HepG2 (cell line): ENCODE data around the gene KIF15. TPM values are rescaled to one million over a fixed set of nuclear protein-coding genes. Genes with fewer than 3 reads are reported as not detected.

Experiments
- ATAC-seq: fragments of 200-7000 bp; cut with Tn5 transposase; 3 replicates; pipeline ENCODE4 v1.9.1; 2020; ENCODE audit warnings: mild to moderate bottlenecking, moderate library complexity
- BruUV-seq: library from RNA; stranded (reverse); fragments of 400-500 nt; replicated peaks from 2 replicates; lab custom pipeline; 2021; lab: Mats Ljungman, UMichigan
- CTCF ChIA-PET: fragments of 300-600 bp; formaldehyde crosslinking; extraction: SDS; loops from one replicate; lab custom pipeline; 2021; ENCODE audit warnings: low total read pairs, inconsistent platforms, low intra/inter-chr PET ratio; lab: Yijun Ruan, JAX
- POLR2A ChIA-PET: fragments of 350-600 bp; sonication (Branson Sonifier 250); formaldehyde crosslinking; loops from one replicate; lab custom pipeline; 2020; ENCODE audit warnings: antibody characterized with exemption, inconsistent platforms; lab: Yijun Ruan, JAX
- DNase-seq: peaks from one replicate; pipeline ENCODE4 v3.0.0-alpha.2; 2015; ENCODE audit warnings: low spot score
- FAIRE-seq: peaks from 3 replicates; lab custom pipeline; 2011; peaks lifted over from hg19 to GRCh38; lab: Jason Lieb, UNC
- H2AFZ ChIP-seq: one replicate; pipeline ENCODE4 v1.6.1; 2011; ENCODE audit warnings: low read length, inconsistent platforms
- H3K27ac ChIP-seq: fragments of 300-600 bp; 3 replicates; pipeline ENCODE4 v1.8.0; 2011; ENCODE audit warnings: mixed run types, mild to moderate bottlenecking, mixed read lengths, low read length, inconsistent platforms; ENCODE audit not compliant: insufficient read depth; ENCODE audit errors: extremely low read length
- H3K27me3 ChIP-seq, 2 experiments: fragments of 200-600 bp in 1 of 2; 2 replicates in 1 of 2; 3 replicates in 1 of 2; pipeline versions ENCODE4 v1.6.0 to v1.8.0; 2011; ENCODE audit warnings: low read length in 2 of 2, mild to moderate bottlenecking in 2 of 2, moderate library complexity in 2 of 2, inconsistent platforms in 1 of 2; ENCODE audit not compliant: insufficient read depth in 2 of 2, control insufficient read depth in 1 of 2
- H3K36me3 ChIP-seq, 2 experiments: fragments of 200-600 bp in 1 of 2; replicated peaks in 1 of 2; 2 replicates in 1 of 2; 3 replicates in 1 of 2; pipeline versions ENCODE4 v1.5.1 to v1.8.0; 2011; ENCODE audit warnings: low read length in 2 of 2, inconsistent platforms in 1 of 2; ENCODE audit not compliant: insufficient read depth in 2 of 2, control insufficient read depth in 1 of 2
- H3K4me1 ChIP-seq: 2 replicates; pipeline ENCODE4 v1.5.1; 2012; ENCODE audit warnings: low read length, inconsistent platforms; ENCODE audit not compliant: insufficient read depth
- H3K4me2 ChIP-seq: 2 replicates; pipeline ENCODE4 v1.6.0; 2011; ENCODE audit warnings: low read depth, low read length, inconsistent platforms
- H3K4me3 ChIP-seq, 3 experiments: fragments of 200-600 bp in 1 of 3; sonication (generic), shearing (Covaris generic) in 1 of 3; replicated peaks in 1 of 3; 2 replicates each; pipeline ENCODE4 v1.5.1; 2011 to 2016; ENCODE audit warnings: low read length in 3 of 3, inconsistent platforms in 2 of 3, low read depth in 2 of 3, mild to moderate bottlenecking in 2 of 3, control low read depth in 1 of 3, mixed read lengths in 1 of 3; ENCODE audit not compliant: insufficient read depth in 1 of 3
- H3K79me2 ChIP-seq: one replicate; pipeline ENCODE4 v1.6.1; 2011; ENCODE audit warnings: low read length, inconsistent platforms; ENCODE audit not compliant: insufficient read depth
- H3K9ac ChIP-seq: 2 replicates; pipeline ENCODE4 v1.6.0; 2011; ENCODE audit warnings: mild to moderate bottlenecking, low read depth, low read length, inconsistent platforms; ENCODE audit not compliant: insufficient read depth
- H3K9me3 ChIP-seq: 2 replicates; pipeline ENCODE4 v1.5.1; 2012; ENCODE audit warnings: mild to moderate bottlenecking, low read length
- H4K20me1 ChIP-seq: 2 replicates; pipeline ENCODE4 v1.6.0; 2011; ENCODE audit warnings: inconsistent platforms, mild to moderate bottlenecking, low read length, moderate library complexity; ENCODE audit not compliant: insufficient read depth
- ATAD3A ChIP-seq: sonication (generic); formaldehyde crosslinking; IDR thresholded peaks from 2 replicates; pipeline ENCODE4 v1.4.0; 2020; ENCODE audit warnings: missing genetic modification reagents
- REXO4 ChIP-seq: sonication (generic); formaldehyde crosslinking; IDR thresholded peaks from 2 replicates; pipeline ENCODE4 v1.8.0; 2022; ENCODE audit warnings: missing genetic modification reagents, mild to moderate bottlenecking, borderline replicate concordance
- ZBTB7B ChIP-seq: sonication (generic); formaldehyde crosslinking; IDR thresholded peaks from 2 replicates; pipeline ENCODE4 v1.4.0; 2020; ENCODE audit warnings: missing genetic modification reagents
- ZNF20 ChIP-seq: sonication (generic); formaldehyde crosslinking; IDR thresholded peaks from 2 replicates; pipeline ENCODE4 v1.4.0; 2020; ENCODE audit warnings: mild to moderate bottlenecking, moderate library complexity, missing genetic modification reagents
- ZNF232 ChIP-seq: sonication (generic); formaldehyde crosslinking; IDR thresholded peaks from 2 replicates; pipeline ENCODE4 v1.4.0; 2020; ENCODE audit warnings: missing genetic modification reagents, borderline replicate concordance
- ZNF274 ChIP-seq: sonication (generic); formaldehyde crosslinking; IDR thresholded peaks from 2 replicates; pipeline ENCODE4 v1.5.1; 2020; ENCODE audit warnings: mild to moderate bottlenecking, missing genetic modification reagents
- ZNF317 ChIP-seq: sonication (generic); formaldehyde crosslinking; IDR thresholded peaks from 2 replicates; pipeline ENCODE4 v1.5.0; 2020; ENCODE audit warnings: mild to moderate bottlenecking, missing genetic modification reagents
- ZNF354B ChIP-seq: sonication (generic); formaldehyde crosslinking; IDR thresholded peaks from 2 replicates; pipeline ENCODE4 v1.8.0; 2022; ENCODE audit warnings: mild to moderate bottlenecking, missing genetic modification reagents
- ZNF605 ChIP-seq: sonication (generic); formaldehyde crosslinking; IDR thresholded peaks from 2 replicates; pipeline ENCODE4 v1.8.0; 2022; ENCODE audit warnings: mild to moderate bottlenecking, missing genetic modification reagents
- ZNF850 ChIP-seq: sonication (generic); formaldehyde crosslinking; conservative IDR thresholded peaks from 2 replicates; pipeline ENCODE4 v1.9.0; 2021; ENCODE audit warnings: mild to moderate bottlenecking, missing genetic modification reagents
- ZZZ3 ChIP-seq: sonication (generic); formaldehyde crosslinking; IDR thresholded peaks from 2 replicates; pipeline ENCODE4 v1.4.0; 2020; ENCODE audit warnings: missing genetic modification reagents, mild to moderate bottlenecking, borderline replicate concordance
- WGBS: methylation state at CpG from one replicate; pipeline ENCODE4 v1.1.6; 2017; ENCODE audit warnings: low lambda C conversion rate; 5-methylcytosine and 5-hydroxymethylcytosine counted together
- in situ Hi-C: cut with HindIII; loops from 2 replicates; pipeline ENCODE4 v1.10.0; 2017; ENCODE audit warnings: low pct_unique_long_range_greater_than_20kb; ENCODE audit not compliant: extremely low pct_ligation_motif_present
- intact Hi-C: fragments of 100-400 bp; cut with micrococcal nuclease; formaldehyde crosslinking; loops from one replicate; pipeline ENCODE4 v1.10.0; 2022; ENCODE audit not compliant: unreplicated experiment
- polyA plus RNA-seq, 8 experiments: library from polyadenylated mRNA; depleted of rRNA in 3 of 8; stranded (reverse) in 7 of 8; unstranded in 1 of 8; fragments of >200 nt; fragmentation: Illumina TruSeq in 4 of 8; extraction: Trizol in 4 of 8; gene quantifications; 2 replicates each; pipeline versions ENCODE4 v1.2.1 to v1.2.3, GENCODE V29; 2011 to 2016; ENCODE audit warnings: low read depth in 4 of 8, missing spikeins in 1 of 8, mixed read lengths in 1 of 8; ENCODE audit not compliant: insufficient read depth in 1 of 8
- total RNA-seq, 5 experiments: library from RNA; depleted of rRNA; stranded (reverse); fragments of >200 nt; fragmentation: Illumina TruSeq; extraction: Trizol; gene quantifications; 2 replicates each; pipeline ENCODE4 v1.2.3, GENCODE V29; 2016; ENCODE audit warnings: low read depth in 1 of 5

KIF15 gene
- total and polyA plus RNA-seq, 2 of the 13 experiments (the other 11 are each of a cell fraction or from before 2014, with no cell fraction given) = 4.8 to 33.8 TPM

DNA sequence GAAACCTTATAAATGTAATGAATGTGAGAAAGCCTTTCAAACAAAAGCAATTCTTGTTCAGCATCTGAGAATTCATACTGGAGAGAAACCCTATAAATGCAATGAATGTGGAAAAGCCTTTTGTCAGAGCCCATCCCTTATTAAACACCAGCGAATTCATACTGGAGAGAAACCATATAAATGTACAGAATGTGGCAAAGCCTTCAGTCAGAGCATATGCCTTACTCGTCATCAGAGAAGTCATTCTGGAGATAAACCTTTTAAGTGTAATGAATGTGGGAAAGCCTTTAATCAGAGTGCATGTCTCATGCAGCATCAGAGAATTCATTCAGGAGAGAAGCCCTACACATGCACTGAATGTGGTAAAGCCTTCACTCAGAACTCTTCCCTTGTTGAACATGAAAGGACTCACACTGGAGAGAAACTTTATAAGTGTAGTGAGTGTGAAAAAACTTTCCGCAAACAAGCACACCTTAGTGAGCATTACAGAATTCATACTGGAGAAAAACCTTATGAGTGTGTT is 26.9 kb upstream of the KIF15 start:
- Histone ChIP-seq H3K9me3 (peaks cover 86% of the 10 kb centered on the region), H3K27ac (no peak overlapping the region), H3K4me2 (no peak overlapping the region), H3K79me2 (no peaks in the 10 kb centered on the region), H3K36me3 (peaks cover 0 to 6% of the 10 kb centered on the region in 2 experiments; a peak in 2 of 5 replicates), H3K9ac (no peak overlapping the region), H3K4me1 (peaks cover 9% of the 10 kb centered on the region), H4K20me1 (no peaks in the 10 kb centered on the region), H3K4me3 (no peak overlapping the region), H2AFZ (no peak overlapping the region), H3K27me3 (no peaks in the 10 kb centered on the region; a peak in 1 of 5 replicates)
- intact Hi-C loops (no loop called here), in situ Hi-C loops (no loop called here)
- ChIA-PET POLR2A (no interaction called here), CTCF (no interaction called here)
- TF ChIP-seq ZNF605 (CRISPR knock-in tag) (no peak), ZNF20 (CRISPR knock-in tag) (no peak), ZBTB7B (no peak), ZNF274 (CRISPR knock-in tag) (peak; percentile 65; the same call in 1 of the 2 replicates)
- DNase-seq = no peak
- FAIRE-seq = no peak
- ATAC-seq = no peak
- WGBS = 71% methylated on average over 3 of the region's 3 CpGs
- BruUV-seq = no TSS peak

- in situ Hi-C loops = no loop called here
- peaks cover 1 to 18% of the 10 kb centered on the region in 2 experiments; a peak in 4 of 5 replicates for H3K36me3 ChIP-seq
- BruUV-seq = TSS peak; percentile 72
Measured at GRCh38 chr3:44761101-44761423, 532 bp upstream of the KIF15 start.

More at GRCh38 chr3:44761101-44761423, 532 bp upstream of the KIF15 start:
- Histone ChIP-seq H3K27ac (peak overlapping the region; percentile 79), H4K20me1 (no peaks in the 10 kb centered on the region), H3K4me2 (peak overlapping the region; percentile 80), H3K79me2 (peaks cover 50% of the 10 kb centered on the region)
- intact Hi-C loops = loop anchor here (2.0 to 10.0 kb wide), 2 partner anchors 32 to 226 kb away; partner anchors contain the start of gene ZNF501
- CTCF ChIA-PET = no interaction called here
- TF ChIP-seq ATAD3A (CRISPR knock-in tag) = no peak
- TF ChIP-seq ZZZ3 (CRISPR knock-in tag) = 0 out of 2 replicates have a peak, but pooled peaks have one; percentile 14
- TF ChIP-seq ZNF317 (CRISPR knock-in tag) = peak; percentile 29; the same call in 1 of the 2 replicates
- TF ChIP-seq ZNF354B (CRISPR knock-in tag) = 0 out of 2 replicates have a peak, but pooled peaks have one; percentile 5
- TF ChIP-seq ZNF232 (CRISPR knock-in tag) = no peak
- 0 out of 2 replicates have a peak, but pooled peaks have one; percentile 50 for TF ChIP-seq ZNF850 (CRISPR knock-in tag)
- TF ChIP-seq REXO4 (CRISPR knock-in tag) = no peak
- TF ChIP-seq, all 625 proteins: peak for 4
- Histone ChIP-seq H3K27me3 (no peaks in the 10 kb centered on the region; a peak in 2 of 5 replicates), H3K4me3 (peak overlapping the region; percentile 61 to 94 (median 88)), H2AFZ (peak overlapping the region; percentile 69), H3K4me1 (peaks cover 40% of the 10 kb centered on the region), H3K9me3 (no peaks in the 10 kb centered on the region), H3K9ac (peak overlapping the region; percentile 98)
- FAIRE-seq (no peak), DNase-seq (no peak), ATAC-seq (peak; percentile 8; the same call in 2 of the 3 replicates)
- POLR2A ChIA-PET = interaction anchor here (1.0 to 2.9 kb wide), 2 partner anchors 31 to 423 kb away, joined by 3 to 26 read pairs; partner anchors contain the start of gene ZNF501
- WGBS = 0% methylated on average over 8 of the region's 15 CpGs
